H1 (cell line): ENCODE measurements around the gene NAT8L. TPM values are rescaled to one million over a fixed set of nuclear protein-coding genes. Genes with fewer than 3 reads are reported as not detected.

Experiments
- CTCF ChIA-PET: fragments of 300-600 bp; sonication (Branson Sonifier 250); formaldehyde crosslinking; loops from one replicate; lab custom pipeline; 2021; ENCODE audit not compliant: partially characterized antibody; lab: Charles Lee
- POLR2A ChIA-PET: fragments of 300-600 bp; sonication (Branson Sonifier 250); formaldehyde crosslinking; loops from one replicate; lab custom pipeline; 2021; ENCODE audit warnings: inconsistent platforms; ENCODE audit not compliant: partially characterized antibody; lab: Charles Lee
- DNase-seq, 2 experiments: peaks; one replicate each; pipeline versions ENCODE4 v3.0.0 to v3.0.0-alpha.2; 2010 to 2022; ENCODE audit warnings: low spot score in 2 of 2, low read depth in 1 of 2, mixed read lengths in 1 of 2
- FAIRE-seq: peaks from 2 replicates; lab custom pipeline; 2011; peaks lifted over from hg19 to GRCh38; lab: Jason Lieb, UNC
- H2AFZ ChIP-seq: 2 replicates; pipeline ENCODE4 v1.8.1; 2012; ENCODE audit warnings: low read length, inconsistent platforms
- H2AK5ac ChIP-seq: 2 replicates; pipeline ENCODE4 v1.6.1; 2013; ENCODE audit warnings: low read depth, low read length
- H2BK120ac ChIP-seq: replicated peaks from 2 replicates; pipeline ENCODE3; 2013; ENCODE audit warnings: low read depth, low read length, inconsistent platforms
- H2BK12ac ChIP-seq: 2 replicates; pipeline ENCODE4 v1.6.1; 2013; ENCODE audit warnings: low read depth, low read length
- H2BK15ac ChIP-seq: 2 replicates; pipeline ENCODE4 v1.6.1; 2013; ENCODE audit warnings: low read length
- H2BK20ac ChIP-seq: 2 replicates; pipeline ENCODE4 v1.6.1; 2013; ENCODE audit warnings: low read length
- H2BK5ac ChIP-seq: 2 replicates; pipeline ENCODE4 v1.6.1; 2013; ENCODE audit warnings: low read depth, low read length
- H3K14ac ChIP-seq: 2 replicates; pipeline ENCODE4 v1.6.1; 2013; ENCODE audit warnings: inconsistent platforms; ENCODE audit not compliant: insufficient read length
- H3K18ac ChIP-seq: 2 replicates; pipeline ENCODE4 v1.6.1; 2013; ENCODE audit warnings: low read length; ENCODE audit errors: extremely low read depth
- H3K23ac ChIP-seq: 2 replicates; pipeline ENCODE4 v1.6.1; 2013; ENCODE audit warnings: inconsistent platforms; ENCODE audit not compliant: insufficient read length
- H3K23me2 ChIP-seq: 2 replicates; pipeline ENCODE4 v1.6.1; 2013; ENCODE audit warnings: low read depth, low read length
- H3K27ac ChIP-seq: 2 replicates; pipeline ENCODE4 v1.6.1; 2011; ENCODE audit warnings: low read depth, low read length, inconsistent platforms
- H3K27me3 ChIP-seq, 4 experiments: replicated peaks in 1 of 4; 1 replicate in 1 of 4; 2 replicates in 3 of 4; pipeline versions ENCODE4 v1.6.1 to v1.8.1; 2011 to 2013; ENCODE audit warnings: low read length in 3 of 4, mild to moderate bottlenecking in 3 of 4, inconsistent platforms in 2 of 4, mixed read lengths in 2 of 4, moderate library complexity in 1 of 4; ENCODE audit not compliant: control insufficient read depth in 3 of 4, insufficient read depth in 3 of 4; ENCODE audit errors: extremely low read depth in 1 of 4
- H3K36me3 ChIP-seq, 4 experiments: 2 replicates each; pipeline versions ENCODE4 v1.6.1 to v1.8.1; 2011 to 2013; ENCODE audit warnings: mild to moderate bottlenecking in 4 of 4, low read length in 3 of 4, moderate library complexity in 2 of 4, control low read depth in 1 of 4, inconsistent platforms in 1 of 4; ENCODE audit not compliant: insufficient read depth in 4 of 4, control insufficient read depth in 2 of 4
- H3K4ac ChIP-seq: replicated peaks from 2 replicates; pipeline ENCODE3; 2013; ENCODE audit warnings: low read length, low read depth, mixed read lengths, inconsistent platforms; ENCODE audit not compliant: insufficient read length
- H3K4me1 ChIP-seq, 4 experiments: replicated peaks in 1 of 4; 1 replicate in 1 of 4; 2 replicates in 3 of 4; pipeline versions ENCODE4 v1.6.1 to v1.8.1; 2011 to 2013; ENCODE audit warnings: low read length in 3 of 4, inconsistent platforms in 2 of 4, mixed read lengths in 1 of 4; ENCODE audit not compliant: insufficient read depth in 4 of 4, control insufficient read depth in 3 of 4
- H3K4me2 ChIP-seq, 2 experiments: 2 replicates each; pipeline versions ENCODE4 v1.6.1 to v1.8.1; 2011 to 2013; ENCODE audit warnings: low read depth in 2 of 2, low read length in 2 of 2, control low read depth in 1 of 2, inconsistent platforms in 1 of 2, mild to moderate bottlenecking in 1 of 2; ENCODE audit not compliant: insufficient read depth in 1 of 2
- H3K4me3 ChIP-seq, 4 experiments: fragments of 200-600, 300-600 bp in 1 of 4; sonication (generic), shearing (Covaris generic), sonication (Bioruptor Twin) in 1 of 4; 2 replicates each; pipeline versions ENCODE4 v1.5.1 to v1.8.1; 2011 to 2016; ENCODE audit warnings: low read length in 4 of 4, low read depth in 3 of 4, control low read depth in 2 of 4, inconsistent platforms in 2 of 4, mild to moderate bottlenecking in 2 of 4, mixed read lengths in 1 of 4, moderate library complexity in 1 of 4; ENCODE audit not compliant: insufficient read depth in 2 of 4; ENCODE audit errors: extremely low read depth in 1 of 4
- H3K56ac ChIP-seq: replicated peaks from 2 replicates; pipeline ENCODE3; 2013; ENCODE audit warnings: low read depth, mild to moderate bottlenecking, mixed read lengths, low read length, inconsistent platforms; ENCODE audit not compliant: insufficient read length
- H3K79me1 ChIP-seq: 2 replicates; pipeline ENCODE4 v1.6.1; 2013; ENCODE audit warnings: low read depth, low read length, control low read depth
- H3K79me2 ChIP-seq, 2 experiments: 2 replicates each; pipeline versions ENCODE4 v1.6.1 to v1.8.1; 2012 to 2013; ENCODE audit warnings: low read length in 2 of 2, mild to moderate bottlenecking in 2 of 2, inconsistent platforms in 1 of 2; ENCODE audit not compliant: insufficient read depth in 2 of 2, control insufficient read depth in 1 of 2
- H3K9ac ChIP-seq, 4 experiments: replicated peaks in 1 of 4; 1 replicate in 1 of 4; 2 replicates in 3 of 4; pipeline versions ENCODE4 v1.6.1 to v1.8.1; 2011 to 2013; ENCODE audit warnings: low read depth in 3 of 4, low read length in 3 of 4, control low read depth in 2 of 4, mild to moderate bottlenecking in 2 of 4, moderate library complexity in 2 of 4, inconsistent platforms in 1 of 4; ENCODE audit errors: extremely low read depth in 1 of 4
- H3K9me3 ChIP-seq, 2 experiments: 2 replicates each; pipeline versions ENCODE4 v1.6.1 to v1.8.1; 2012 to 2013; ENCODE audit warnings: mild to moderate bottlenecking in 2 of 2, moderate library complexity in 2 of 2, control low read depth in 1 of 2, inconsistent platforms in 1 of 2, low read depth in 1 of 2, low read length in 1 of 2, mixed read lengths in 1 of 2; ENCODE audit not compliant: insufficient read depth in 2 of 2
- H4K20me1 ChIP-seq, 2 experiments: replicated peaks in 1 of 2; 2 replicates each; pipeline versions ENCODE3 to v1.8.1; 2011 to 2013; ENCODE audit warnings: inconsistent platforms in 2 of 2, low read length in 2 of 2, mild to moderate bottlenecking in 1 of 2; ENCODE audit not compliant: insufficient read depth in 2 of 2, control insufficient read depth in 1 of 2
- H4K5ac ChIP-seq: 2 replicates; pipeline ENCODE4 v1.6.1; 2013; ENCODE audit warnings: low read length, low read depth, mixed read lengths, inconsistent platforms; ENCODE audit not compliant: insufficient read length
- H4K8ac ChIP-seq: 2 replicates; pipeline ENCODE4 v1.8.0; 2013; ENCODE audit warnings: mild to moderate bottlenecking, moderate library complexity, low read length, inconsistent platforms; ENCODE audit not compliant: insufficient read depth; ENCODE audit errors: extremely low read depth
- H4K91ac ChIP-seq: replicated peaks from 2 replicates; pipeline ENCODE3; 2013; ENCODE audit warnings: low read length, mixed read lengths, inconsistent platforms; ENCODE audit not compliant: insufficient read length
- ASH2L ChIP-seq: fragments of 200-600, 300-600 bp; sonication (generic); IDR thresholded peaks from one replicate; pipeline ENCODE4 v1.7.1; 2017; ENCODE audit warnings: low read length
- BACH1 ChIP-seq: IDR thresholded peaks from 2 replicates; pipeline ENCODE4 v1.6.1; 2012; ENCODE audit warnings: low read length, improper control_type of control experiment
- CHD1 ChIP-seq: IDR thresholded peaks from 2 replicates; pipeline ENCODE4 v1.6.1; 2012; ENCODE audit warnings: low read depth, low read length, improper control_type of control experiment
- CHD2 ChIP-seq: IDR thresholded peaks from 2 replicates; pipeline ENCODE4 v1.6.1; 2012; ENCODE audit warnings: low read length, improper control_type of control experiment
- GABPA ChIP-seq: IDR thresholded peaks from 2 replicates; pipeline ENCODE4 v1.6.1; 2011; ENCODE audit warnings: mild to moderate bottlenecking, low read length, moderate library complexity, borderline replicate concordance; ENCODE audit not compliant: insufficient read depth
- GTF2F1 ChIP-seq: IDR thresholded peaks from 2 replicates; pipeline ENCODE4 v1.6.1; 2012; ENCODE audit warnings: low read depth, low read length, improper control_type of control experiment, borderline replicate concordance
- NANOG ChIP-seq: IDR thresholded peaks from 2 replicates; pipeline ENCODE4 v1.6.1; 2011; ENCODE audit warnings: low read length, low read depth, mild to moderate bottlenecking, inconsistent platforms; ENCODE audit not compliant: insufficient read depth, poor library complexity, severe bottlenecking
- POLR2A ChIP-seq, 2 experiments: IDR thresholded peaks; 1 replicate in 1 of 2; 2 replicates in 1 of 2; pipeline ENCODE4 v1.6.1; 2011; ENCODE audit warnings: low read depth in 2 of 2, low read length in 2 of 2, mild to moderate bottlenecking in 2 of 2; ENCODE audit errors: control extremely low read depth in 1 of 2
- RFX5 ChIP-seq: IDR thresholded peaks from 2 replicates; pipeline ENCODE4 v1.6.1; 2011; ENCODE audit warnings: low read depth, low read length, improper control_type of control experiment, borderline replicate concordance
- SIX5 ChIP-seq: IDR thresholded peaks from 2 replicates; pipeline ENCODE4 v1.6.1; 2011; ENCODE audit warnings: mild to moderate bottlenecking, low read depth, low read length
- SP1 ChIP-seq: IDR thresholded peaks from 2 replicates; pipeline ENCODE4 v1.6.1; 2011; ENCODE audit warnings: low read depth, low read length
- SP4 ChIP-seq: IDR thresholded peaks from 2 replicates; pipeline ENCODE4 v1.6.1; 2012; ENCODE audit warnings: low read length, inconsistent platforms
- WGBS, 2 experiments: shearing (Covaris generic) in 1 of 2; methylation state at CpG; one replicate each; pipeline versions ENCODE4 v1.1.6 to v1.1.7; 2013 to 2015; ENCODE audit warnings: low lambda C conversion rate in 2 of 2, mixed read lengths in 2 of 2, inconsistent platforms in 1 of 2, low coverage in 1 of 2, missing lambda C conversion rate in 1 of 2; ENCODE audit not compliant: insufficient replicate concordance in 2 of 2, insufficient coverage in 1 of 2, insufficient read length in 1 of 2; ENCODE audit errors: extremely low coverage in 1 of 2, missing lambda C conversion rate in 1 of 2; 5-methylcytosine and 5-hydroxymethylcytosine counted together
- polyA plus RNA-seq, 7 experiments: library from polyadenylated mRNA; depleted of rRNA in 3 of 7; stranded (reverse) in 5 of 7; unstranded in 2 of 7; fragments of >200 nt in 5 of 7; fragments of 200-250 nt in 2 of 7; gene quantifications; 1 replicate in 5 of 7; 2 replicates in 1 of 7; 4 replicates in 1 of 7; pipeline versions ENCODE4 v1.2.1 to v1.2.3, GENCODE V29; 2011 to 2013; ENCODE audit warnings: missing spikeins in 2 of 7, mixed read lengths in 2 of 7
- total RNA-seq: library from RNA; stranded (reverse); fragmentation: NEBNext Ultra II Directional; extraction: Animal tissue kit (Norgen Biotek cat#: 25700); gene quantifications from 2 replicates; pipeline ENCODE4 v1.2.1, GENCODE V29; 2021
- TF ChIP-seq, protein P1 (sequence below): IDR thresholded peaks from 2 replicates; pipeline ENCODE4 v1.6.1; 2012; ENCODE audit warnings: inconsistent platforms

The NAT8L gene
- total and polyA plus RNA-seq, 2 of the 8 experiments (the other 6 are each of a cell fraction or from before 2014, with no cell fraction given): 10.8 TPM

DNA sequence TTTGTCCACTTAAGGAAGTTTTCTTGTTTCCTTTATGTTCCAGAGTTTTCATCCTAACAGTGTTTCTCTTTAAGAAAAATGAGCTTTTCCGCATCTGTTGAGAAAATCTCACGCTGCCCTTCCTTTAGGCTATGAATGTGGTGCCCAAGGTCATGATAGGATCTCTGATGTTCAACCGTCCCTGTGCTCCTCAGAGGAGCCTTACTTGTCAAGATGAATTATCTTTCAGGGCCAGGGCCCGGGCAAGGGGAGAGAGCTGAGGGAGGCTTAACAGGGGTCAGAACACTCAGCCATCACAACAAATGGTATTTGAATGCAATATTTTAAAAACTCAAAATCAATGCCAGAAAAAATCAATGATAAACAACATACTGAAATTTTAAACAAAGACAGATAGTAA is 44.1 kb upstream of the NAT8L start:
- Histone ChIP-seq H3K79me1 (no peaks in the 10 kb centered on the region), H2BK120ac (no peak overlapping the region), H2BK15ac (no peak overlapping the region), H3K18ac (no peak overlapping the region), H4K20me1 (no peaks in the 10 kb centered on the region), H3K27ac (no peak overlapping the region), H4K91ac (no peak overlapping the region), H3K23ac (no peak overlapping the region), H4K5ac (no peak overlapping the region), H3K4me1 (no peaks in the 10 kb centered on the region), H2BK5ac (no peak overlapping the region), H4K8ac (no peak overlapping the region), H3K79me2 (no peaks in the 10 kb centered on the region), H2BK20ac (no peak overlapping the region), H3K9me3 (no peaks in the 10 kb centered on the region), H3K56ac (no peak overlapping the region), H2AFZ (no peak overlapping the region), H3K27me3 (peaks cover 0 to 3% (median 0%) of the 10 kb centered on the region in 4 experiments; a peak in 1 of 7 replicates), H2BK12ac (no peak overlapping the region), H3K4ac (no peak overlapping the region), H3K4me3 (no peak overlapping the region), H3K14ac (no peak overlapping the region), H2AK5ac (no peak overlapping the region), H3K9ac (no peak overlapping the region), H3K4me2 (no peak overlapping the region), H3K23me2 (no peaks in the 10 kb centered on the region), H3K36me3 (no peaks in the 10 kb centered on the region)
- FAIRE-seq (no peak), DNase-seq (no peak)
- ChIA-PET CTCF (interaction anchor here (1.1 to 1.9 kb wide), 2 partner anchors 22 to 122 kb away, joined by 3 to 7 read pairs; no protein-coding TSS in a partner anchor), POLR2A (no interaction called here)
- 88% methylated on average over 4 of the region's 4 CpGs; no CpG with 5 or more reads in 1 of the 2 experiments for WGBS, 2 experiments
- TF ChIP-seq CHD1 (no peak), CHD2 (no peak), POLR2A (IDR thresholded peaks at IDR 0.05; ENCODE audit: control extremely low read depth in 1 of 2, low read depth in 2 of 2, low read length in 2 of 2) (no peak), BACH1 (no peak), SIX5 (no peak), GTF2F1 (no peak), SP4 (no peak), RFX5 (no peak), ASH2L (no peak), NANOG (no peak), GABPA (no peak), SP1 (no peak)
- TF ChIP-seq, protein P1, sequence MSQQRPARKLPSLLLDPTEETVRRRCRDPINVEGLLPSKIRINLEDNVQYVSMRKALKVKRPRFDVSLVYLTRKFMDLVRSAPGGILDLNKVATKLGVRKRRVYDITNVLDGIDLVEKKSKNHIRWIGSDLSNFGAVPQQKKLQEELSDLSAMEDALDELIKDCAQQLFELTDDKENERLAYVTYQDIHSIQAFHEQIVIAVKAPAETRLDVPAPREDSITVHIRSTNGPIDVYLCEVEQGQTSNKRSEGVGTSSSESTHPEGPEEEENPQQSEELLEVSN: no peak
